ENCODE results near the gene FBXO41.

The FBXO41 gene

DNA sequence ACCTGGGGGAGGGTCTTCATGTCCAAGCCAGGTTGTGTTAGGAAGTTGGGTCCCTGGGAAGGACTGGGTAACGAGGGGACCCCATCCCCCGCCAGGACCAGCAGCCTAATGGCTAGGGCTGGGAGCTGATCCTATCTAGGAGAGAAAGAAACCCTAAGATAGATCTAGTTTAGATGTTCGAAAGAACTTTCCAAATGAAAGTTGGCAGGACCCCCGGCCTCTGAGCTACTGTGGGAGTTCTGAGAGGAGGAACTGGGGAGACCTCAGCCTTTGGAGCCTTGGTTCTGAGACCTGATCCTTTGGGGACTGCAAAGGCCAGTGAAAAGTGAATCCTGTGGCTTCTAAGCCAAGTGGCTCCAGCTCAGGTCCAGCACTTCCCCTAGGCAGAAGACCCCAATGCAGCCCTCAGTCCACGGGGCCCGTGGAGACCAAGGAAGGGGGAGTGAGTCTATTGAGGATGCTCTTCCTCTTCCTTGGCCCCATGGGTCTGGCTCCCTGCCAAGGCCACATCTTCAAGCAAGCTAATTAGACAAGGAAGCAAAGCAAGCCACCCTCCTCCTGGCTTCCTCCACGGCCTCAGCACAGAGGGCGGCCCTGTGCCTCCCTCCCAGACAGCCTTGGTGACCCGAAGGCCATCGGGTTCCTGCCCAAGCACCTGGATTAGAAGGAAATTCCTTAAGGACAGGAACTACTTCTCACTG lies 26.7 kb downstream of the FBXO41 start:
- H3K4me3 ChIP-seq (ENCODE audit: low read depth, low read length): no peak overlapping the region
- DNase-seq (ENCODE audit: low read depth, low spot score): no peak
- ChIA-PET POLR2A (interaction anchor here (1.0 kb wide), 1 partner anchor 23 kb away, joined by 4 read pairs; the partner anchor contains the start of gene CCT7), CTCF (interaction anchor here (0.8 to 1.2 kb wide), 3 partner anchors 12 to 364 kb away, joined by 3 read pairs; no protein-coding TSS in a partner anchor)
- no peak for TF ChIP-seq CTCF (IDR thresholded peaks at IDR 0.05; ENCODE audit: insufficient read depth, low read length, missing control alignments)

GRCh38 chr2:73257021-73257420 lies 27.3 kb downstream of the FBXO41 start:
- CTCF ChIA-PET: interaction anchor here (0.8 to 1.1 kb wide), 2 partner anchors 172 to 364 kb away, joined by 3 read pairs; no protein-coding TSS in a partner anchor

DNA sequence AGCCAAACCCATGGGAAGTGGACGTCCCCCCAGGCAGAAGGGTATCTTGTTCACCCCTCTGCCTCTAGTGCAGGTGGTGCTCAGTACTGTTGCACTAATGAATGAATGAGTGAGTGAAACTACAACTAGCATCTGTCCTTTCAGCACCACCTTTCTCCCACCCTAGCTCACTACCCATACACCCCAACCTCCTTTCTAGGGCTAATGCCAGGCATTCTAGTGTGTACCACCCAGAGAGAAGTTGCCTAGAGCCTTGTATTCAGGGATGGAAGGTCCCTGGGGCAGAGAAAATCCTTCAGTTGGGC lies 27.7 kb downstream of the FBXO41 start:
- POLR2A ChIA-PET: interaction anchor here (1.0 kb wide), 1 partner anchor 22 kb away, joined by 4 read pairs; the partner anchor contains the start of gene CCT7
- CTCF ChIA-PET: interaction anchor here (0.8 to 1.1 kb wide), 2 partner anchors 171 to 363 kb away, joined by 3 read pairs; no protein-coding TSS in a partner anchor

More at GRCh38 chr2:73257021-73257420, 27.3 kb downstream of the FBXO41 start:
- no peak overlapping the region for H3K4me3 ChIP-seq (ENCODE audit: low read depth, low read length)
- no peak for TF ChIP-seq CTCF (IDR thresholded peaks at IDR 0.05; ENCODE audit: insufficient read depth, low read length, missing control alignments)
- DNase-seq (ENCODE audit: low read depth, low spot score): no peak
- POLR2A ChIA-PET: interaction anchor here (1.0 kb wide), 1 partner anchor 23 kb away, joined by 4 read pairs; the partner anchor contains the start of gene CCT7

GRCh38 chr2:73255907-73256617 lies 28.2 kb downstream of the FBXO41 start:
- POLR2A ChIA-PET: no interaction called here
- CTCF ChIA-PET: interaction anchor here (1.0 kb wide), 1 partner anchor 11 kb away, joined by 3 read pairs; no protein-coding TSS in a partner anchor
- TF ChIP-seq CTCF (IDR thresholded peaks at IDR 0.05; ENCODE audit: insufficient read depth, low read length, missing control alignments): no peak
- DNase-seq (ENCODE audit: low read depth, low spot score): no peak
- no peak overlapping the region for H3K4me3 ChIP-seq (ENCODE audit: low read depth, low read length)

More for the DNA sequence above, 27.7 kb downstream of the FBXO41 start:
- no peak for DNase-seq (ENCODE audit: low read depth, low spot score)
- no peak for TF ChIP-seq CTCF (IDR thresholded peaks at IDR 0.05; ENCODE audit: insufficient read depth, low read length, missing control alignments)
- no peak overlapping the region for H3K4me3 ChIP-seq (ENCODE audit: low read depth, low read length)

- POLR2A ChIA-PET: no interaction called here
- CTCF ChIA-PET: interaction anchor here (1.0 kb wide), 1 partner anchor 10 kb away, joined by 3 read pairs; no protein-coding TSS in a partner anchor
- H3K4me3 ChIP-seq (ENCODE audit: low read depth, low read length): no peak overlapping the region
- no peak for DNase-seq (ENCODE audit: low read depth, low spot score)
- no peak for TF ChIP-seq CTCF (IDR thresholded peaks at IDR 0.05; ENCODE audit: insufficient read depth, low read length, missing control alignments)
These were observed 29.2 kb downstream of the FBXO41 start for GRCh38 chr2:73255007-73255644.
